Epithelial cell of esophagus (primary cell): ENCODE data around the gene REC114.

Experiments used
- DNase-seq: peaks from one replicate; pipeline ENCODE4 v3.0.0; 2010; ENCODE audit warnings: low read depth
- H3K4me3 ChIP-seq: 2 replicates; pipeline ENCODE4 v1.5.1; 2011; ENCODE audit warnings: mild to moderate bottlenecking, low read length, control low read depth
- TF ChIP-seq, protein P1 (sequence below): IDR thresholded peaks from 2 replicates; pipeline ENCODE4 v1.5.1; 2011; ENCODE audit warnings: low read depth, mild to moderate bottlenecking, low read length, control low read depth, inconsistent platforms; ENCODE audit not compliant: insufficient read depth; ENCODE audit errors: missing control alignments

Gene REC114

GRCh38 chr15:73495181-73495580, 52.2 kb downstream of the REC114 start:
- no peak for DNase-seq
- H3K4me3 ChIP-seq, result no peak overlapping the region
- TF ChIP-seq, protein P1, sequence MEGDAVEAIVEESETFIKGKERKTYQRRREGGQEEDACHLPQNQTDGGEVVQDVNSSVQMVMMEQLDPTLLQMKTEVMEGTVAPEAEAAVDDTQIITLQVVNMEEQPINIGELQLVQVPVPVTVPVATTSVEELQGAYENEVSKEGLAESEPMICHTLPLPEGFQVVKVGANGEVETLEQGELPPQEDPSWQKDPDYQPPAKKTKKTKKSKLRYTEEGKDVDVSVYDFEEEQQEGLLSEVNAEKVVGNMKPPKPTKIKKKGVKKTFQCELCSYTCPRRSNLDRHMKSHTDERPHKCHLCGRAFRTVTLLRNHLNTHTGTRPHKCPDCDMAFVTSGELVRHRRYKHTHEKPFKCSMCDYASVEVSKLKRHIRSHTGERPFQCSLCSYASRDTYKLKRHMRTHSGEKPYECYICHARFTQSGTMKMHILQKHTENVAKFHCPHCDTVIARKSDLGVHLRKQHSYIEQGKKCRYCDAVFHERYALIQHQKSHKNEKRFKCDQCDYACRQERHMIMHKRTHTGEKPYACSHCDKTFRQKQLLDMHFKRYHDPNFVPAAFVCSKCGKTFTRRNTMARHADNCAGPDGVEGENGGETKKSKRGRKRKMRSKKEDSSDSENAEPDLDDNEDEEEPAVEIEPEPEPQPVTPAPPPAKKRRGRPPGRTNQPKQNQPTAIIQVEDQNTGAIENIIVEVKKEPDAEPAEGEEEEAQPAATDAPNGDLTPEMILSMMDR, result no peak

DNA sequence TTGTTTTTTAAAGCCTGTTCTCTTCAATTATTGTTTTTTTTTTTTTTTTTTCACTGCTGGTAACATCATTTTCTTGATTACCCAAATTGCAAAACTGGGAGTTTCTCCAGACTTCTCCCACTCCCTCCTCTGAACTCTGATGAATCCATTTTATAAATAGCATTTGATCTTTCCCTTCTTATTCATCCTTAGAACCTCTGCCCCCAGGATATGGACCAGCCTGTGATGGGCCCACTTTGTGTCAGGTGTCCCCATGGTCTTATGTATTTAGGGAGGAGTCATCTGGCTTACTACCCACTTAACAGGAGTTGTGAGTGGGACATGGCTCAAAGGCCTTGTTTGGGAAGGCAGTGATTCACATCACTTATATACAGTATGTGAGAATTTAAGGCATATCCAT, 57.7 kb downstream of the REC114 start:
- TF ChIP-seq, protein P1, result no peak
- no peak overlapping the region for H3K4me3 ChIP-seq
- DNase-seq, result no peak

- H3K4me3 ChIP-seq, result no peak overlapping the region
- no peak for DNase-seq
- TF ChIP-seq, protein P1, result no peak
Observed at GRCh38 chr15:73504885-73505284, 61.9 kb downstream of the REC114 start.

DNA sequence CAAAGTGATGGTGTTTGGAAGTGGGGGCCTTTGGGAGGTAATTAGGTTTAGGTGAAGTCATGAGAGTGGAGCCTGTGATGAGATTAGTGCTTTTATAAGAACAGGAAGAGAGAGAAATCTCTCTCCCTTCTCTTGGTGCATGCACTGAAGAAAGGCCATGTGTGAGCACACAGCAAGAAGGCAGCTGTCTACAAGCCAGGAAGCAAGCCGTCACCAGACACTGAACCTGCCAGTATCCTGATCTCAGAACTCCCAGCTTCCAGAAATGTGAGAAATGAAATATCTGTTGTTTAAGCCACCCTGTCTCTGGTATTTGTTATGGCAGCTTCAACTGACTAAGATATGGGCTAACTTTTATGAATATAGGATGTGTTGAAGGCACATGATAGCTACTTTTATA, 72.6 kb downstream of the REC114 start:
- DNase-seq, result no peak
- TF ChIP-seq, protein P1, result no peak
- no peak overlapping the region for H3K4me3 ChIP-seq

- DNase-seq, result no peak
- TF ChIP-seq, protein P1, result no peak
- no peak overlapping the region for H3K4me3 ChIP-seq
Observed at GRCh38 chr15:73517566-73517965, 74.6 kb downstream of the REC114 start.

DNA sequence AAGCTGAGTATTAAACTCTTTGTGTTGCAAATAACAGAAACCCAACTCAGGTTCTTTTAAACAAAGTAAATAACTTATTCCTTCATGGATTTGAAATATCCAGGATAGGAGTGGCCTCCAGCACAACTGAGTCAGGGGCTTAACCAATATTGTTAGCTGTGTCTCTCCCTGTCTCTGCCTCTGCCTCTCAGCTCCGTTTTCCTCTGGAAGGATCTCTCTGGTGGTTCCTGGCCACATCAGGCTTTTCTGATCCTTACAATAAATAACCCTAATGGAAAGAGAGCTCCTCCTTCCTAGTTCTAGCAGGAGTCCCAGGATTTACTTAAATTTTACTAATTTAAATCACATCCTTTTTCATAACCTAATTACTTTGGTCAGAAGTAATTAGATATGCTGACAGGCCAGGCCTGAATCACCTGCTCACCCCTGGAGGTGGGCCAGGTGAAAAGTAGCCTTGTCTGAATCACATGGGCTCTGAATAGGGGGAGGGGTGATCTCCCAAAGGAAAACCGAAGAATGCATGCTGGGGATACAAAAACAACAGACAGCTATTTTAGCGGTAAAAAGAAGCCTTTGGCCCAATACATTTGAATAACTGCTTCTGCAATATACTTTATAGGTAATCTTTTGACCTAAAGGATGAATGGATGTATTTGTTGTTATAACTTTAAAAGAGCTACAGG, 75.4 kb downstream of the REC114 start:
- TF ChIP-seq, protein P1, result no peak
- no peak overlapping the region for H3K4me3 ChIP-seq
- DNase-seq, result no peak
